Glutamatergic neuron (in vitro differentiated cells): ENCODE data around the gene SECTM1. TPM values are rescaled to one million over a fixed set of nuclear protein-coding genes. Genes with fewer than 3 reads are reported as not detected.

Experiments used
- DNase-seq: peaks from one replicate; pipeline ENCODE4 v3.0.0; 2022
- H3K27ac Mint-ChIP-seq: one replicate; pipeline ENCODE4 v1.8.0; 2020; ENCODE audit warnings: mild to moderate bottlenecking, mixed read lengths, inconsistent platforms; ENCODE audit not compliant: unreplicated experiment
- H3K27me3 Mint-ChIP-seq: one replicate; pipeline ENCODE4 v1.8.0; 2020; ENCODE audit warnings: mild to moderate bottlenecking, moderate library complexity, mixed read lengths, inconsistent platforms; ENCODE audit not compliant: unreplicated experiment
- H3K36me3 Mint-ChIP-seq: one replicate; pipeline ENCODE4 v1.8.0; 2020; ENCODE audit warnings: mild to moderate bottlenecking, mixed read lengths, inconsistent platforms; ENCODE audit not compliant: unreplicated experiment
- H3K4me1 Mint-ChIP-seq: one replicate; pipeline ENCODE4 v1.8.0; 2020; ENCODE audit warnings: mild to moderate bottlenecking, low read depth, mixed read lengths, inconsistent platforms; ENCODE audit not compliant: unreplicated experiment
- H3K4me3 Mint-ChIP-seq: one replicate; pipeline ENCODE4 v1.8.0; 2020; ENCODE audit warnings: mild to moderate bottlenecking, mixed read lengths, inconsistent platforms; ENCODE audit not compliant: unreplicated experiment
- H3K9me3 Mint-ChIP-seq: one replicate; pipeline ENCODE4 v1.8.0; 2020; ENCODE audit warnings: mild to moderate bottlenecking, moderate library complexity, mixed read lengths, inconsistent platforms; ENCODE audit not compliant: unreplicated experiment
- total RNA-seq: library from RNA; stranded (reverse); fragmentation: NEBNext Ultra II Directional; extraction: Animal tissue kit (Norgen Biotek cat#: 25700); gene quantifications from one replicate; pipeline ENCODE4 v1.2.1, GENCODE V29; 2021; ENCODE audit not compliant: unreplicated experiment
- TF ChIP-seq, protein P1 (sequence below): fragments of 200-600 bp; sonication (generic); IDR thresholded peaks from one replicate; pipeline ENCODE4 v1.5.0; 2021; ENCODE audit not compliant: partially characterized antibody, unreplicated experiment

Gene SECTM1
- total RNA-seq, 1 donor from 2014 or later: 0.29 TPM

DNA sequence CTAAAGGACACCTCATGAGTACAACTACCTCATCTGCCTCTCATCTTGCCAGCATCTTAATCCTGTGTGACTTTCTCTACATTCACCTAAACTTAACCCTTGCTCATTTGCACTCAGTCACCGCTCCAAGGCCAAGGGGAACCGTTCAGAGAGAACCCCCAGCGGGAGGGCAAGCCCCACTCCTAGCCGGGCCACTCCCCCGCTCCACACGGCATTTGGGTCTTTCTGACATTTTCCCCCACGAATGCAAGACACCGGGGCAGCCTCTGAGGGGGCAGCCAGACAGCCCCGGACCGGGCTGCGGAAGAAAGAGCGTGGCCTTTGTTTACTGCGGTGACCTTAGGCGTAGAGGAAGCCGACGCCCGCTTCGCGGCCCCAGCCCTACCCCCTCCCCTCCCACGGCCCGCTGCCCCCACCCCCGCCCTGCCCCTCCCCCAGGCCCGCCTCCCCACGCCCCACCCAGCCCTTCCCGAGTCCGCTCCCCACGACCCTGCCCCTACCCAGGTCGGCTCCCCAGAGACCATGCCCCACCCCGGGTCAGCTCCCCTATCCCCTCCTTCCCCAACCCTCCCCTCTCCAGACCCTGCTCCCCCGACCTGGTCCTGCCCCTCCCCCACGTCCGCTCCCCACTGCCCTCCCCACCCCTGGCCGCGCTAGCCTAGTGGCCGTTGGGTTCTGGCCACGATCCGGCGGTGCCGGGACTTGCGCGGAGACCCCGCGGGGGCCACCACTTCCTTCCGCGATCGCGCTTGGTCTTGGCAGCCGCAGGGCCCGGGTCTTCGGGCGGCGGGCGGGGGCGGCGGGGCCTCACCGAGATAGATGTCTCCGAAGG, 60.9 kb downstream of the SECTM1 start:
- Mint-ChIP-seq H3K4me1 (peaks cover 29% of the 10 kb centered on the region), H3K4me3 (peak overlapping the region; percentile 100), H3K36me3 (peaks cover 5% of the 10 kb centered on the region), H3K27ac (peak overlapping the region; percentile 99), H3K9me3 (peaks cover 12% of the 10 kb centered on the region), H3K27me3 (peaks cover 5% of the 10 kb centered on the region)
- TF ChIP-seq, protein P1, sequence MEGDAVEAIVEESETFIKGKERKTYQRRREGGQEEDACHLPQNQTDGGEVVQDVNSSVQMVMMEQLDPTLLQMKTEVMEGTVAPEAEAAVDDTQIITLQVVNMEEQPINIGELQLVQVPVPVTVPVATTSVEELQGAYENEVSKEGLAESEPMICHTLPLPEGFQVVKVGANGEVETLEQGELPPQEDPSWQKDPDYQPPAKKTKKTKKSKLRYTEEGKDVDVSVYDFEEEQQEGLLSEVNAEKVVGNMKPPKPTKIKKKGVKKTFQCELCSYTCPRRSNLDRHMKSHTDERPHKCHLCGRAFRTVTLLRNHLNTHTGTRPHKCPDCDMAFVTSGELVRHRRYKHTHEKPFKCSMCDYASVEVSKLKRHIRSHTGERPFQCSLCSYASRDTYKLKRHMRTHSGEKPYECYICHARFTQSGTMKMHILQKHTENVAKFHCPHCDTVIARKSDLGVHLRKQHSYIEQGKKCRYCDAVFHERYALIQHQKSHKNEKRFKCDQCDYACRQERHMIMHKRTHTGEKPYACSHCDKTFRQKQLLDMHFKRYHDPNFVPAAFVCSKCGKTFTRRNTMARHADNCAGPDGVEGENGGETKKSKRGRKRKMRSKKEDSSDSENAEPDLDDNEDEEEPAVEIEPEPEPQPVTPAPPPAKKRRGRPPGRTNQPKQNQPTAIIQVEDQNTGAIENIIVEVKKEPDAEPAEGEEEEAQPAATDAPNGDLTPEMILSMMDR: no peak
- peak; percentile 77 for DNase-seq

DNA sequence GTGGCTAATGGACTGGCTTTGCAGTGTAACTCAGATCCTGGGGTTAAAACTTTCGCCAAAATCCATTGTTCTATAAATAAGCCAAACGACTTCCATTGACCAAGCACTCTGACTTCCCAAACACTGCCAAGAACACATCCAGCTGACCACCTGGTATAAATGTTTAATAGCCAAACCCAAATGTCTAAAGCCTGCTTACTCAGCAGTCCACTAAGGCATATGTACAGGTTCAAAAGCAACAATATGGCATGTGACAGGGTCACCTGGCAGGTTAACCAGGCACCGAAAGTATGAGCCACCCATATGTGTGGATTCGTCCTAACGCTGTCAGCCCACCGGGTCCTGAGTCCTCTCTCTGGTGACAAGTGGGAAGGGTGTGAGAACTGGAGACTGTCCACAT, 62.2 kb downstream of the SECTM1 start:
- TF ChIP-seq, protein P1: no peak
- H3K27ac Mint-ChIP-seq: peak overlapping the region; percentile 99
- H3K27me3 Mint-ChIP-seq: peaks cover 5% of the 10 kb centered on the region
- peak overlapping the region; percentile 100 for H3K4me3 Mint-ChIP-seq
- H3K4me1 Mint-ChIP-seq: peaks cover 29% of the 10 kb centered on the region
- peaks cover 7% of the 10 kb centered on the region for H3K9me3 Mint-ChIP-seq
- no peak for DNase-seq
- H3K36me3 Mint-ChIP-seq: peaks cover 5% of the 10 kb centered on the region

Other genes starting within 250 kb of the SECTM1 start
- 439 TPM for gene FASN, start 235.5 kb downstream of the SECTM1 start, total RNA-seq
- 40.7 TPM for gene CCDC57, start 120.9 kb downstream of the SECTM1 start, total RNA-seq
- 15.6 TPM for gene SLC16A3, start 104.7 kb downstream of the SECTM1 start, total RNA-seq
- 211 TPM for gene CSNK1D, start 60.1 kb downstream of the SECTM1 start, total RNA-seq
- 0.27 TPM for gene CD7, start 16.2 kb downstream of the SECTM1 start, total RNA-seq
- gene TEX19, start 25.5 kb upstream of the SECTM1 start, total RNA-seq: not detected
- 7.2 TPM for gene UTS2R, start 38.0 kb upstream of the SECTM1 start, total RNA-seq
- 58.7 TPM for gene HEXD, start 84.6 kb upstream of the SECTM1 start, total RNA-seq
- gene OGFOD3, start 84.8 kb upstream of the SECTM1 start, total RNA-seq: 23.0 TPM
- 134 TPM for gene CYBC1, start 117.0 kb upstream of the SECTM1 start, total RNA-seq
- gene NARF, start 125.0 kb upstream of the SECTM1 start, total RNA-seq: 177 TPM
- gene FOXK2, start 186.0 kb upstream of the SECTM1 start, total RNA-seq: 95.7 TPM